ENCODE measurements around the gene UBR2.
"Not testable (repeated sequence)": the region's sequence is repeated elsewhere in the genome, so short reads cannot be mapped to it uniquely, and the experiment has no call there.

The UBR2 gene

GRCh38 chr6:42618686-42619085 lies 54.9 kb downstream of the UBR2 start:
- DNase-seq = no peak

- no peak for DNase-seq
Observed at GRCh38 chr6:42619963-42620362, 56.1 kb downstream of the UBR2 start.

- DNase-seq = no peak
Observed at GRCh38 chr6:42624601-42625000, 60.8 kb downstream of the UBR2 start.

GRCh38 chr6:42627044-42627443 lies 63.2 kb downstream of the UBR2 start:
- no peak for DNase-seq

- DNase-seq = no peak
Observed at GRCh38 chr6:42627674-42628073, 63.8 kb downstream of the UBR2 start.

- DNase-seq = no peak
Observed at GRCh38 chr6:42628604-42629003, 64.8 kb downstream of the UBR2 start.

- DNase-seq = no peak
Observed at GRCh38 chr6:42629845-42630244, 66.0 kb downstream of the UBR2 start.

GRCh38 chr6:42637681-42638080 lies 73.9 kb downstream of the UBR2 start:
- no peak for DNase-seq

- no peak for DNase-seq
Observed at GRCh38 chr6:42642794-42643193, 79.0 kb downstream of the UBR2 start.

GRCh38 chr6:42644211-42644610 lies 80.4 kb downstream of the UBR2 start:
- DNase-seq = no peak

- DNase-seq = no peak
Observed at GRCh38 chr6:42652024-42652746, 88.4 kb downstream of the UBR2 start.

GRCh38 chr6:42653851-42654250 lies 90.0 kb downstream of the UBR2 start:
- DNase-seq = no peak

- no peak for DNase-seq
Observed at GRCh38 chr6:42659806-42660205, 96.0 kb downstream of the UBR2 start.

- peak; percentile 56 for DNase-seq
Observed at GRCh38 chr6:42661540-42662153, 97.8 kb downstream of the UBR2 start.

- no peak for DNase-seq
Observed at GRCh38 chr6:42664718-42665117, 100.9 kb downstream of the UBR2 start.

- DNase-seq = not testable (repeated sequence)
Observed at GRCh38 chr6:42674368-42674767, 110.5 kb downstream of the UBR2 start.

- no peak for DNase-seq
Observed at GRCh38 chr6:42674780-42675179, 111.0 kb downstream of the UBR2 start.

GRCh38 chr6:42679358-42679757 lies 115.5 kb downstream of the UBR2 start:
- no peak for DNase-seq

GRCh38 chr6:42688281-42688680 lies 124.5 kb downstream of the UBR2 start:
- no peak for DNase-seq

GRCh38 chr6:42689371-42689770 lies 125.5 kb downstream of the UBR2 start:
- DNase-seq = no peak

GRCh38 chr6:42690151-42690702 lies 126.4 kb downstream of the UBR2 start:
- no peak for DNase-seq

- DNase-seq = no peak
Observed at GRCh38 chr6:42690872-42691271, 127.0 kb downstream of the UBR2 start.

- DNase-seq = no peak
Observed at GRCh38 chr6:42692137-42692911, 128.5 kb downstream of the UBR2 start.
